Panc1 (cell line): ENCODE results near the gene NPAS3. TPM values are rescaled to one million over a fixed set of nuclear protein-coding genes. Genes with fewer than 3 reads are reported as not detected.

Experiments
- ATAC-seq: fragments of 200-7000 bp; cut with Tn5 transposase; 2 replicates; pipeline ENCODE4 v1.9.1; 2020; ENCODE audit warnings: mild to moderate bottlenecking, moderate library complexity
- BruUV-seq: library from RNA; stranded (reverse); fragments of 400-500 nt; replicated peaks from 2 replicates; lab custom pipeline; 2021; lab: Mats Ljungman, UMichigan
- CTCF ChIA-PET: fragments of 300-600 bp; sonication (Branson Sonifier 250); formaldehyde crosslinking; loops from one replicate; lab custom pipeline; 2022; ENCODE audit warnings: antibody characterized with exemption; lab: Charles Lee
- POLR2A ChIA-PET: fragments of 300-600 bp; sonication (Branson Sonifier 250); formaldehyde crosslinking; loops from one replicate; lab custom pipeline; 2022; ENCODE audit warnings: antibody characterized with exemption; lab: Charles Lee
- DNase-seq: peaks from one replicate; pipeline ENCODE4 v3.0.0-alpha.2; 2010; ENCODE audit warnings: low read depth, low spot score
- H3K27ac ChIP-seq: 2 replicates; pipeline ENCODE4 v1.5.1; 2011; ENCODE audit warnings: mild to moderate bottlenecking, low read length, inconsistent platforms
- H3K27me3 ChIP-seq: fragments of 200-500 bp; sonication (Bioruptor generic); 2 replicates; pipeline ENCODE4 v1.6.0; 2014; ENCODE audit warnings: low read length, inconsistent platforms; ENCODE audit not compliant: control insufficient read depth, insufficient read depth
- H3K36me3 ChIP-seq: fragments of 200-500 bp; sonication (Bioruptor generic); 2 replicates; pipeline ENCODE4 v1.5.1; 2014; ENCODE audit warnings: inconsistent platforms, mild to moderate bottlenecking, low read length, moderate library complexity; ENCODE audit not compliant: control insufficient read depth, insufficient read depth
- H3K4me1 ChIP-seq: 2 replicates; pipeline ENCODE4 v1.5.1; 2011; ENCODE audit warnings: inconsistent platforms, mild to moderate bottlenecking, low read length, moderate library complexity; ENCODE audit not compliant: control insufficient read depth, insufficient read depth
- H3K4me3 ChIP-seq, 2 experiments: 2 replicates each; pipeline ENCODE4 v1.5.1; 2011 to 2012; ENCODE audit warnings: low read depth in 2 of 2, low read length in 2 of 2, mild to moderate bottlenecking in 2 of 2, inconsistent platforms in 1 of 2, moderate library complexity in 1 of 2
- H3K9me3 ChIP-seq: fragments of 200-500 bp; sonication (Bioruptor generic); 2 replicates; pipeline ENCODE4 v1.5.1; 2014; ENCODE audit warnings: low read depth, mild to moderate bottlenecking, inconsistent platforms, low read length, moderate library complexity; ENCODE audit not compliant: control insufficient read depth, insufficient read depth
- CTCF ChIP-seq: fragments of 450-650 bp; IDR thresholded peaks from 2 replicates; pipeline ENCODE4 v1.5.1; 2017; ENCODE audit warnings: mild to moderate bottlenecking
- POLR2AphosphoS5 ChIP-seq: IDR thresholded peaks from 2 replicates; pipeline ENCODE4 v1.6.1; 2012; ENCODE audit warnings: mild to moderate bottlenecking, low read depth, low read length, moderate library complexity
- REST ChIP-seq, 2 experiments: IDR thresholded peaks; 2 replicates each; pipeline ENCODE4 v1.6.1; 2011 to 2012; ENCODE audit warnings: low read depth in 2 of 2, control low read depth in 1 of 2, low read length in 1 of 2, mild to moderate bottlenecking in 1 of 2, moderate library complexity in 1 of 2; ENCODE audit not compliant: insufficient read depth in 1 of 2
- SIN3A ChIP-seq: IDR thresholded peaks from 2 replicates; pipeline ENCODE4 v1.6.1; 2012; ENCODE audit warnings: low read depth, mild to moderate bottlenecking, low read length, moderate library complexity, borderline replicate concordance; ENCODE audit not compliant: insufficient read depth
- TCF7L2 ChIP-seq: IDR thresholded peaks from 2 replicates; pipeline ENCODE4 v1.6.1; 2011; ENCODE audit warnings: mild to moderate bottlenecking, low read depth, low read length, inconsistent platforms
- in situ Hi-C: cut with HindIII; loops from 2 replicates; pipeline ENCODE4 v1.10.0; 2016; ENCODE audit warnings: low sequenced_read_pairs, low pct_unique_long_range_greater_than_20kb
- intact Hi-C: fragments of 100-400 bp; cut with micrococcal nuclease; formaldehyde crosslinking; loops from one replicate; pipeline ENCODE4 v1.10.0; 2022; ENCODE audit not compliant: unreplicated experiment
- total RNA-seq: library from RNA; stranded (reverse); gene quantifications from one replicate; pipeline ENCODE4 v1.2.1, GENCODE V29; 2021; ENCODE audit not compliant: unreplicated experiment

Gene NPAS3
- total RNA-seq, 1 experiment from 2014 or later: 0.23 TPM

- CTCF ChIA-PET: no interaction called here
- no peaks in the 10 kb centered on the region for H3K27me3 ChIP-seq
These were observed 875.3 kb downstream of the NPAS3 start for GRCh38 chr14:33814010-33814409.

GRCh38 chr14:33833706-33834465 is 895.2 kb downstream of the NPAS3 start:
- no peaks in the 10 kb centered on the region for H3K9me3 ChIP-seq
- DNase-seq (no peak), ATAC-seq (no peak)

More at GRCh38 chr14:33814010-33814409, 875.3 kb downstream of the NPAS3 start:
- Histone ChIP-seq H3K36me3 (no peaks in the 10 kb centered on the region), H3K27ac (no peak overlapping the region), H3K4me1 (no peaks in the 10 kb centered on the region), H3K9me3 (no peaks in the 10 kb centered on the region), H3K4me3 (no peak overlapping the region)
- no TSS peak for BruUV-seq
- ATAC-seq: no peak
- no peak for DNase-seq
- POLR2A ChIA-PET: no interaction called here
- intact Hi-C loops: no loop called here
- in situ Hi-C loops: no loop called here
- TF ChIP-seq REST (IDR thresholded peaks at IDR 0.05; ENCODE audit: insufficient read depth in 1 of 2, low read depth in 2 of 2, low read length in 1 of 2): no peak
- no peak for TF ChIP-seq CTCF
- no peak for TF ChIP-seq POLR2AphosphoS5
- TF ChIP-seq TCF7L2: no peak
- TF ChIP-seq SIN3A: no peak

More at GRCh38 chr14:33833706-33834465, 895.2 kb downstream of the NPAS3 start:
- H3K4me3 ChIP-seq: no peak overlapping the region
- no peaks in the 10 kb centered on the region for H3K4me1 ChIP-seq
- in situ Hi-C loops (no loop called here), intact Hi-C loops (no loop called here)
- H3K36me3 ChIP-seq: no peaks in the 10 kb centered on the region
- H3K27ac ChIP-seq: no peak overlapping the region
- POLR2A ChIA-PET: no interaction called here
- CTCF ChIA-PET: no interaction called here
- BruUV-seq: no TSS peak
- no peaks in the 10 kb centered on the region for H3K27me3 ChIP-seq
- TF ChIP-seq SIN3A (no peak), CTCF (no peak), TCF7L2 (no peak), POLR2AphosphoS5 (no peak), REST (IDR thresholded peaks at IDR 0.05; ENCODE audit: insufficient read depth in 1 of 2, low read depth in 2 of 2, low read length in 1 of 2) (no peak)
